ENCODE data around the gene RPS6KC1.
"Not testable (repeated sequence)": the region's sequence is repeated elsewhere in the genome, so short reads cannot be mapped to it uniquely, and the experiment has no call there.

RPS6KC1 gene

GRCh38 chr1:213041443-213041842 lies 9.6 kb upstream of the RPS6KC1 start:
- DNase-seq, result no peak

GRCh38 chr1:213045321-213046226 lies 5.5 kb upstream of the RPS6KC1 start:
- H3K9me3 ChIP-seq (ENCODE audit: insufficient read depth, low read depth, low read length), result not testable (repeated sequence)
- no CpG with 5 or more reads among the region's 13 CpGs for WGBS (ENCODE audit: extremely low coverage, insufficient coverage, insufficient read length)

More at GRCh38 chr1:213041443-213041842, 9.6 kb upstream of the RPS6KC1 start:
- no peaks in the 10 kb centered on the region for H3K36me3 ChIP-seq (ENCODE audit: control insufficient read depth in 1 of 2, insufficient read depth in 2 of 2, low read length in 2 of 2)
- H3K79me1 ChIP-seq (ENCODE audit: low read length), result no peaks in the 10 kb centered on the region
- H2BK12ac ChIP-seq (ENCODE audit: low read length), result no peak overlapping the region
- no peak overlapping the region for H2BK120ac ChIP-seq (ENCODE audit: insufficient read depth, low read length, poor library complexity)
- no peak overlapping the region for H3K4ac ChIP-seq (ENCODE audit: low read depth, low read length)
- no peak overlapping the region for H2BK5ac ChIP-seq (ENCODE audit: low read depth, low read length, poor library complexity)
- no peak overlapping the region for H4K12ac ChIP-seq (ENCODE audit: low read depth, low read length)
- no peak overlapping the region for H3K14ac ChIP-seq (ENCODE audit: low read length)
- H3K27me3 ChIP-seq (ENCODE audit: insufficient read depth, low read length), result no peaks in the 10 kb centered on the region
- no peaks in the 10 kb centered on the region for H3K79me2 ChIP-seq (ENCODE audit: control insufficient read depth, insufficient read depth, low read length, poor library complexity)
- no peak overlapping the region for H3K18ac ChIP-seq (ENCODE audit: low read length)
- no peak overlapping the region for H3K4me3 ChIP-seq (ENCODE audit: low read depth, low read length)
- no CpG with 5 or more reads among the region's 1 CpG for WGBS (ENCODE audit: extremely low coverage, insufficient coverage, insufficient read length)
- no peak overlapping the region for H3K4me2 ChIP-seq (ENCODE audit: low read length)
- no peak overlapping the region for H4K91ac ChIP-seq (ENCODE audit: low read depth, low read length)
- H3K4me1 ChIP-seq (ENCODE audit: control insufficient read depth in 1 of 2, insufficient read depth in 2 of 2, low read length in 2 of 2), result no peaks in the 10 kb centered on the region
- H3K27ac ChIP-seq (ENCODE audit: low read depth, low read length), result no peak overlapping the region
- H4K8ac ChIP-seq (ENCODE audit: low read depth, low read length), result no peak overlapping the region
- H3K23ac ChIP-seq (ENCODE audit: low read length), result no peak overlapping the region
- H2AFZ ChIP-seq (ENCODE audit: insufficient read depth, low read length, poor library complexity), result no peak overlapping the region
- no peaks in the 10 kb centered on the region for H3K9me3 ChIP-seq (ENCODE audit: insufficient read depth, low read depth, low read length)
- H3K9ac ChIP-seq (ENCODE audit: low read length), result no peak overlapping the region
- no peak overlapping the region for H2AK5ac ChIP-seq (ENCODE audit: low read length)

GRCh38 chr1:213049232-213049631 lies 1.8 kb upstream of the RPS6KC1 start:
- Histone ChIP-seq H2AFZ (ENCODE audit: insufficient read depth, low read length, poor library complexity) (no peak overlapping the region), H2BK5ac (ENCODE audit: low read depth, low read length, poor library complexity) (no peak overlapping the region), H4K91ac (ENCODE audit: low read depth, low read length) (no peak overlapping the region), H3K4me2 (ENCODE audit: low read length) (no peak overlapping the region), H3K79me2 (ENCODE audit: control insufficient read depth, insufficient read depth, low read length, poor library complexity) (peaks cover 3% of the 10 kb centered on the region), H3K4ac (ENCODE audit: low read depth, low read length) (no peak overlapping the region), H3K4me1 (ENCODE audit: control insufficient read depth in 1 of 2, insufficient read depth in 2 of 2, low read length in 2 of 2) (peaks cover 0 to 2% of the 10 kb centered on the region in 2 experiments), H3K4me3 (ENCODE audit: low read depth, low read length) (no peak overlapping the region), H3K79me1 (ENCODE audit: low read length) (peaks cover 9% of the 10 kb centered on the region), H2BK120ac (ENCODE audit: insufficient read depth, low read length, poor library complexity) (no peak overlapping the region), H3K14ac (ENCODE audit: low read length) (no peak overlapping the region), H4K8ac (ENCODE audit: low read depth, low read length) (no peak overlapping the region), H3K18ac (ENCODE audit: low read length) (no peak overlapping the region), H2BK12ac (ENCODE audit: low read length) (no peak overlapping the region), H3K9me3 (ENCODE audit: insufficient read depth, low read depth, low read length) (peaks cover 2% of the 10 kb centered on the region), H3K9ac (ENCODE audit: low read length) (no peak overlapping the region), H2AK5ac (ENCODE audit: low read length) (no peak overlapping the region), H4K12ac (ENCODE audit: low read depth, low read length) (no peak overlapping the region), H3K23ac (ENCODE audit: low read length) (no peak overlapping the region), H3K27me3 (ENCODE audit: insufficient read depth, low read length) (no peaks in the 10 kb centered on the region), H3K27ac (ENCODE audit: low read depth, low read length) (no peak overlapping the region), H3K36me3 (ENCODE audit: control insufficient read depth in 1 of 2, insufficient read depth in 2 of 2, low read length in 2 of 2) (no peaks in the 10 kb centered on the region)
- WGBS (ENCODE audit: extremely low coverage, insufficient coverage, insufficient read length), result no CpG with 5 or more reads among the region's 1 CpG
- DNase-seq, result no peak

More at GRCh38 chr1:213045321-213046226, 5.5 kb upstream of the RPS6KC1 start:
- H3K79me2 ChIP-seq (ENCODE audit: control insufficient read depth, insufficient read depth, low read length, poor library complexity); H2AK5ac ChIP-seq (ENCODE audit: low read length); H4K8ac ChIP-seq (ENCODE audit: low read depth, low read length); H2AFZ ChIP-seq (ENCODE audit: insufficient read depth, low read length, poor library complexity); H3K27ac ChIP-seq (ENCODE audit: low read depth, low read length); H4K91ac ChIP-seq (ENCODE audit: low read depth, low read length); H3K27me3 ChIP-seq (ENCODE audit: insufficient read depth, low read length); H3K18ac ChIP-seq (ENCODE audit: low read length); H3K14ac ChIP-seq (ENCODE audit: low read length); H3K23ac ChIP-seq (ENCODE audit: low read length); H3K4me1 ChIP-seq (ENCODE audit: control insufficient read depth in 1 of 2, insufficient read depth in 2 of 2, low read length in 2 of 2); H3K9ac ChIP-seq (ENCODE audit: low read length); H3K36me3 ChIP-seq (ENCODE audit: control insufficient read depth in 1 of 2, insufficient read depth in 2 of 2, low read length in 2 of 2); H3K4me2 ChIP-seq (ENCODE audit: low read length); H3K79me1 ChIP-seq (ENCODE audit: low read length); DNase-seq; H4K12ac ChIP-seq (ENCODE audit: low read depth, low read length); H3K4ac ChIP-seq (ENCODE audit: low read depth, low read length); H2BK12ac ChIP-seq (ENCODE audit: low read length); H2BK5ac ChIP-seq (ENCODE audit: low read depth, low read length, poor library complexity); H3K4me3 ChIP-seq (ENCODE audit: low read depth, low read length); H2BK120ac ChIP-seq (ENCODE audit: insufficient read depth, low read length, poor library complexity): not testable (repeated sequence)

- Histone ChIP-seq H3K9ac (ENCODE audit: low read length) (no peak overlapping the region), H3K36me3 (ENCODE audit: control insufficient read depth in 1 of 2, insufficient read depth in 2 of 2, low read length in 2 of 2) (no peaks in the 10 kb centered on the region), H3K4me1 (ENCODE audit: control insufficient read depth in 1 of 2, insufficient read depth in 2 of 2, low read length in 2 of 2) (peaks cover 0 to 2% of the 10 kb centered on the region in 2 experiments), H4K91ac (ENCODE audit: low read depth, low read length) (peak overlapping the region; percentile 81), H2BK120ac (ENCODE audit: insufficient read depth, low read length, poor library complexity) (peak overlapping the region; percentile 28), H2AFZ (ENCODE audit: insufficient read depth, low read length, poor library complexity) (peak overlapping the region; percentile 86), H4K8ac (ENCODE audit: low read depth, low read length) (peak overlapping the region; percentile 97), H3K4ac (ENCODE audit: low read depth, low read length) (peak overlapping the region; percentile 38), H3K27ac (ENCODE audit: low read depth, low read length) (no peak overlapping the region), H2BK12ac (ENCODE audit: low read length) (no peak overlapping the region), H2AK5ac (ENCODE audit: low read length) (no peak overlapping the region), H4K12ac (ENCODE audit: low read depth, low read length) (peak overlapping the region; percentile 96), H3K79me1 (ENCODE audit: low read length) (peaks cover 9% of the 10 kb centered on the region), H3K79me2 (ENCODE audit: control insufficient read depth, insufficient read depth, low read length, poor library complexity) (peaks cover 3% of the 10 kb centered on the region), H3K4me3 (ENCODE audit: low read depth, low read length) (peak overlapping the region; percentile 93), H3K14ac (ENCODE audit: low read length) (peak overlapping the region; percentile 64), H3K4me2 (ENCODE audit: low read length) (peak overlapping the region; percentile 83), H3K23ac (ENCODE audit: low read length) (no peak overlapping the region), H3K18ac (ENCODE audit: low read length) (peak overlapping the region; percentile 9), H2BK5ac (ENCODE audit: low read depth, low read length, poor library complexity) (no peak overlapping the region), H3K27me3 (ENCODE audit: insufficient read depth, low read length) (no peaks in the 10 kb centered on the region), H3K9me3 (ENCODE audit: insufficient read depth, low read depth, low read length) (peaks cover 2% of the 10 kb centered on the region)
- no CpG with 5 or more reads among the region's 15 CpGs for WGBS (ENCODE audit: extremely low coverage, insufficient coverage, insufficient read length)
- no peak for DNase-seq
Measured at GRCh38 chr1:213050745-213051126, 305 bp upstream of the RPS6KC1 start.

Data from trophoblast cell (in vitro differentiated cells and primary cell).